CD4-positive, CD25-positive, alpha-beta regulatory T cell (primary cell): ENCODE data around the gene CATSPERZ. TPM values are rescaled to one million over a fixed set of nuclear protein-coding genes. Genes with fewer than 3 reads are reported as not detected.
A peak's percentile ranks its signal among the peaks of the same experiment; 100 is the strongest.

Experiments
- ATAC-seq, 2 donors: fragments of 150-1000 bp; cut with Tn5 transposase; one replicate each; pipeline ENCODE4 v1.10.0; 2021; ENCODE audit warnings: low read depth in 2 of 2, moderate number of reproducible peaks in 2 of 2, moderate library complexity in 1 of 2
- DNase-seq, 3 donors: peaks; one replicate each; pipeline versions ENCODE4 v3.0.0 to v3.0.0-alpha.2; 2012 to 2022; ENCODE audit warnings: mixed read lengths in 1 of 3
- H3K27ac ChIP-seq: one replicate; pipeline ENCODE4 v1.7.0; 2013; ENCODE audit warnings: mild to moderate bottlenecking, low read length; ENCODE audit not compliant: insufficient read depth, poor library complexity, severe bottlenecking
- H3K27me3 ChIP-seq: one replicate; pipeline ENCODE4 v1.7.0; 2013; ENCODE audit warnings: low read length; ENCODE audit not compliant: control insufficient read depth, insufficient read depth
- H3K36me3 ChIP-seq: one replicate; pipeline ENCODE4 v1.7.0; 2013; ENCODE audit warnings: mild to moderate bottlenecking, low read length, moderate library complexity; ENCODE audit not compliant: control insufficient read depth, insufficient read depth
- H3K4me1 ChIP-seq: 2 replicates; pipeline ENCODE4 v1.7.0; 2013; ENCODE audit warnings: mild to moderate bottlenecking, low read length; ENCODE audit not compliant: insufficient read depth, control insufficient read depth, poor library complexity, severe bottlenecking
- H3K4me3 ChIP-seq: one replicate; pipeline ENCODE4 v1.7.0; 2013; ENCODE audit warnings: low read depth, mild to moderate bottlenecking, low read length, moderate library complexity
- H3K9me3 ChIP-seq, 2 experiments: 1 replicate in 1 of 2; 2 replicates in 1 of 2; pipeline ENCODE4 v1.7.0; 2013; ENCODE audit warnings: low read length in 2 of 2, mild to moderate bottlenecking in 1 of 2, moderate library complexity in 1 of 2; ENCODE audit not compliant: control insufficient read depth in 2 of 2
- H3K27ac Mint-ChIP-seq, 3 donors: one replicate each; pipeline ENCODE4 v1.8.0; 2020 to 2022; ENCODE audit warnings: mild to moderate bottlenecking in 3 of 3, mixed read lengths in 3 of 3, moderate library complexity in 2 of 3
- H3K27me3 Mint-ChIP-seq: one replicate; pipeline ENCODE4 v1.8.0; 2022; ENCODE audit warnings: mild to moderate bottlenecking, mixed read lengths
- H3K36me3 Mint-ChIP-seq: one replicate; pipeline ENCODE4 v1.8.0; 2020; ENCODE audit warnings: mixed read lengths
- H3K4me1 Mint-ChIP-seq, 4 donors: one replicate each; pipeline ENCODE4 v1.8.0; 2020 to 2022; ENCODE audit warnings: mixed read lengths in 4 of 4, mild to moderate bottlenecking in 1 of 4
- H3K4me3 Mint-ChIP-seq, 4 donors: one replicate each; pipeline ENCODE4 v1.8.0; 2020 to 2022; ENCODE audit warnings: mild to moderate bottlenecking in 4 of 4, mixed read lengths in 4 of 4, moderate library complexity in 3 of 4
- H3K9me3 Mint-ChIP-seq, 7 donors: one replicate each; pipeline ENCODE4 v1.8.0; 2020 to 2022; ENCODE audit warnings: mixed read lengths in 7 of 7, mild to moderate bottlenecking in 3 of 7, moderate library complexity in 2 of 7
- polyA plus RNA-seq, 4 donors: library from polyadenylated mRNA; unstranded; fragments of 300-500 nt; fragmentation: Illumina TruSeq; gene quantifications; one replicate each; pipeline ENCODE4 v1.2.3, GENCODE V29; 2021
- total RNA-seq: library from RNA; stranded (reverse); gene quantifications from one replicate; pipeline ENCODE4 v1.2.3, GENCODE V29; 2022

The CATSPERZ gene
- total and polyA plus RNA-seq, 5 donors from 2014 or later: not detected

DNA sequence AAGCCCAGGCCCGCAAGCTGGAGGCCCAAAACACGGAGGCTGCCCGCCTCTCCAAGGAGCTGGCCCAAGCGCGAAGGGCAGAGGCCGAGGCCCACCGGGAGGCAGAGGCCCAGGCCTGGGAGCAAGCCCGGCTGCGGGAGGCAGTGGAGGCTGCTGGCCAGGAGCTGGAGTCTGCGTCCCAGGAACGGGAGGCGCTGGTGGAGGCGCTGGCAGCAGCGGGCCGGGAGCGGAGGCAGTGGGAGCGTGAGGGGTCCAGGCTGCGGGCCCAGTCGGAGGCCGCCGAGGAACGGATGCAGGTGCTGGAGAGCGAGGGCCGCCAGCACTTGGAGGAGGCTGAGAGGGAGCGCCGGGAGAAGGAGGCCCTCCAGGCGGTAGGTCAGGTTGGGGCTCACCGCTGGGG, 44.6 kb downstream of the CATSPERZ start:
- peaks cover 0 to 33% (median 10%) of the 10 kb centered on the region in 4 donors for H3K4me1 Mint-ChIP-seq
- no peaks in the 10 kb centered on the region for H3K27me3 ChIP-seq
- peaks cover 28% of the 10 kb centered on the region for H3K4me1 ChIP-seq
- no peaks in the 10 kb centered on the region for H3K27me3 Mint-ChIP-seq
- H3K36me3 Mint-ChIP-seq: peaks cover 10% of the 10 kb centered on the region
- H3K4me3 ChIP-seq: no peak overlapping the region
- H3K9me3 Mint-ChIP-seq: no peaks in the 10 kb centered on the region
- H3K9me3 ChIP-seq: no peaks in the 10 kb centered on the region
- ATAC-seq (no peak), DNase-seq (no peak)
- H3K4me3 Mint-ChIP-seq: no peak overlapping the region
- no peak overlapping the region for H3K27ac ChIP-seq
- H3K36me3 ChIP-seq: peaks cover 19% of the 10 kb centered on the region
- H3K27ac Mint-ChIP-seq: peak overlapping the region in 1 of 3 donors; percentile 86

GRCh38 chr11:64347193-64347867, 47.2 kb downstream of the CATSPERZ start:
- H3K4me1 ChIP-seq: peaks cover 5% of the 10 kb centered on the region
- H3K27ac ChIP-seq: no peak overlapping the region
- DNase-seq (no peak), ATAC-seq (no peak)
- Mint-ChIP-seq H3K9me3 (no peaks in the 10 kb centered on the region), H3K4me3 (no peak overlapping the region), H3K36me3 (peaks cover 13% of the 10 kb centered on the region), H3K4me1 (peaks cover 0 to 11% (median under 1%) of the 10 kb centered on the region in 4 donors), H3K27ac (no peak overlapping the region), H3K27me3 (no peaks in the 10 kb centered on the region)
- H3K36me3 ChIP-seq: peaks cover 20% of the 10 kb centered on the region
- H3K9me3 ChIP-seq: no peaks in the 10 kb centered on the region
- H3K27me3 ChIP-seq: no peaks in the 10 kb centered on the region
- no peak overlapping the region for H3K4me3 ChIP-seq

- no peaks in the 10 kb centered on the region for H3K27me3 ChIP-seq
- ATAC-seq: no peak
- H3K9me3 Mint-ChIP-seq: no peaks in the 10 kb centered on the region
- H3K27me3 Mint-ChIP-seq: no peaks in the 10 kb centered on the region
- DNase-seq: no peak
- H3K4me3 Mint-ChIP-seq: no peak overlapping the region
- H3K4me1 ChIP-seq: no peaks in the 10 kb centered on the region
- peaks cover 13% of the 10 kb centered on the region for H3K36me3 Mint-ChIP-seq
- peaks cover 16% of the 10 kb centered on the region for H3K36me3 ChIP-seq
- H3K9me3 ChIP-seq: no peaks in the 10 kb centered on the region
- no peak overlapping the region for H3K27ac ChIP-seq
- peaks cover 0 to 5% (median under 1%) of the 10 kb centered on the region in 4 donors for H3K4me1 Mint-ChIP-seq
- H3K27ac Mint-ChIP-seq: no peak overlapping the region
- H3K4me3 ChIP-seq: no peak overlapping the region
Measured at GRCh38 chr11:64348383-64349024, 48.3 kb downstream of the CATSPERZ start.

DNA sequence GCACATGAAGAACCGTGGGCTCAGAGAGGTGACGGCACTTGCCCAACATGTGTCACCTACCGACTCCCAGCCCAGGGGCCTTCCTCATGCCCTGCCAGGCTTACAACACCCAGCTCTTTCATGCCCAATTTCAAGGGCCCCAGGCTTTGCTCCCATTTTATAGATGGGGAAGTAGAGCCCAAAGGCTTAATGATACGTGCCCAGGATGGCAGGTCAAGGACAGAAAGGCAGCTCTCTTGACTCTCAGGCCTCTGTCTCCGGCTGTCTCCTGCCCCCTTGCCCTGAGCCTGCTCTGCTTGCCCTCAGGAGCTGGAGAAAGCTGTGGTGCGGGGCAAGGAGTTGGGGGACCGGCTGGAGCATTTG, 48.8 kb downstream of the CATSPERZ start:
- Mint-ChIP-seq H3K4me1 (peaks cover 0 to 5% (median under 1%) of the 10 kb centered on the region in 4 donors), H3K27ac (no peak overlapping the region), H3K9me3 (no peaks in the 10 kb centered on the region), H3K36me3 (peaks cover 13% of the 10 kb centered on the region), H3K4me3 (no peak overlapping the region), H3K27me3 (no peaks in the 10 kb centered on the region)
- DNase-seq: no peak
- H3K9me3 ChIP-seq: no peaks in the 10 kb centered on the region
- ATAC-seq: no peak
- H3K36me3 ChIP-seq: peaks cover 16% of the 10 kb centered on the region
- H3K27me3 ChIP-seq: no peaks in the 10 kb centered on the region
- H3K4me3 ChIP-seq: no peak overlapping the region
- H3K4me1 ChIP-seq: no peaks in the 10 kb centered on the region
- H3K27ac ChIP-seq: no peak overlapping the region

DNA sequence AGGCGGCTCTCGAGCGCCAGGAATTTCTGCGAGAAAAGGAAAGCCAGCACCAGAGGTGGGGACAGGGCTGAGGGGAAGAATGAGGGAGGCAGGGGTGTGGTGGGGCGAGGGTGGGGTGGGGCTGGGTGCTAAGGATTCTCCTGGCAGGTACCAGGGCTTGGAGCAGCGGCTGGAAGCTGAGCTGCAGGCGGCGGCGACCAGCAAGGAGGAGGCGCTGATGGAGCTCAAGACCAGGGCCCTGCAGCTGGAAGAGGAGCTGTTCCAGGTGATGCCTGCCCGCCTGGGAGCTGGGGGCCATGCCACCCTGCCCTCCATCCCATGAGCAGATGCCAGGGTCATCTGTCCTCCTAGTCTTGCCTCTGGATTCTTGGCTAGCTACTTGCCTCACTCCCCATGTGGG, 49.2 kb downstream of the CATSPERZ start:
- Mint-ChIP-seq H3K27me3 (no peaks in the 10 kb centered on the region), H3K36me3 (peaks cover 13% of the 10 kb centered on the region), H3K4me3 (no peak overlapping the region), H3K4me1 (peaks cover 0 to 5% (median under 1%) of the 10 kb centered on the region in 4 donors), H3K9me3 (no peaks in the 10 kb centered on the region), H3K27ac (no peak overlapping the region)
- H3K36me3 ChIP-seq: peaks cover 14% of the 10 kb centered on the region
- no peak overlapping the region for H3K27ac ChIP-seq
- no peaks in the 10 kb centered on the region for H3K9me3 ChIP-seq
- H3K27me3 ChIP-seq: no peaks in the 10 kb centered on the region
- DNase-seq: no peak
- no peaks in the 10 kb centered on the region for H3K4me1 ChIP-seq
- no peak overlapping the region for H3K4me3 ChIP-seq
- ATAC-seq: no peak

DNA sequence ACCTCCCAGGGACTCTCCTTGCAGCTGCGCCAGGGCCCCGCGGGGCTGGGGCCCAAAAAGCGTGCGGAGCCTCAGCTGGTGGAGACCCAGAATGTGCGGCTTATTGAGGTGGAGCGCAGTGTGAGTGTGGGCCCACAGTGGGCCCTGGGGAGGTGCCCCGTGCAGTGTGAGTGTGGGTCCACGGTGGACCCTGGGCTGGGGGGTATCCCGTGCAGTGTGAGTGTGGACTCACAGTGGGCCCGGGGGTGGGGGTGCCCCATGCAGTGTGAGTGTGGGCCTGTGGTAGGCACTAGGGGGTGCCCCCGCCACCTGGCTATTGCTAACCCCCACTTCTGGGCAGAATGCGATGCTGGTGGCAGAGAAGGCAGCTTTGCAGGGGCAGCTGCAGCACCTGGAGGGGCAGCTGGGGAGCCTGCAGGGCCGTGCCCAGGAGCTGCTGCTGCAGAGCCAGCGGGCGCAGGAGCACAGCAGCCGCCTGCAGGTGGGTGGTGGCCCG, 51.0 kb downstream of the CATSPERZ start:
- no peak for ATAC-seq
- H3K9me3 ChIP-seq: no peaks in the 10 kb centered on the region
- H3K27me3 ChIP-seq: no peaks in the 10 kb centered on the region
- no peaks in the 10 kb centered on the region for H3K27me3 Mint-ChIP-seq
- peaks cover 0 to 5% (median 0%) of the 10 kb centered on the region in 4 donors for H3K4me1 Mint-ChIP-seq
- H3K9me3 Mint-ChIP-seq: no peaks in the 10 kb centered on the region
- no peak overlapping the region for H3K27ac ChIP-seq
- no peak overlapping the region for H3K4me3 Mint-ChIP-seq
- no peak overlapping the region for H3K4me3 ChIP-seq
- H3K27ac Mint-ChIP-seq: peak overlapping the region in 1 of 3 donors; percentile 38
- peaks cover 11% of the 10 kb centered on the region for H3K36me3 ChIP-seq
- H3K36me3 Mint-ChIP-seq: peaks cover 4% of the 10 kb centered on the region
- no peaks in the 10 kb centered on the region for H3K4me1 ChIP-seq
- DNase-seq: no peak

DNA sequence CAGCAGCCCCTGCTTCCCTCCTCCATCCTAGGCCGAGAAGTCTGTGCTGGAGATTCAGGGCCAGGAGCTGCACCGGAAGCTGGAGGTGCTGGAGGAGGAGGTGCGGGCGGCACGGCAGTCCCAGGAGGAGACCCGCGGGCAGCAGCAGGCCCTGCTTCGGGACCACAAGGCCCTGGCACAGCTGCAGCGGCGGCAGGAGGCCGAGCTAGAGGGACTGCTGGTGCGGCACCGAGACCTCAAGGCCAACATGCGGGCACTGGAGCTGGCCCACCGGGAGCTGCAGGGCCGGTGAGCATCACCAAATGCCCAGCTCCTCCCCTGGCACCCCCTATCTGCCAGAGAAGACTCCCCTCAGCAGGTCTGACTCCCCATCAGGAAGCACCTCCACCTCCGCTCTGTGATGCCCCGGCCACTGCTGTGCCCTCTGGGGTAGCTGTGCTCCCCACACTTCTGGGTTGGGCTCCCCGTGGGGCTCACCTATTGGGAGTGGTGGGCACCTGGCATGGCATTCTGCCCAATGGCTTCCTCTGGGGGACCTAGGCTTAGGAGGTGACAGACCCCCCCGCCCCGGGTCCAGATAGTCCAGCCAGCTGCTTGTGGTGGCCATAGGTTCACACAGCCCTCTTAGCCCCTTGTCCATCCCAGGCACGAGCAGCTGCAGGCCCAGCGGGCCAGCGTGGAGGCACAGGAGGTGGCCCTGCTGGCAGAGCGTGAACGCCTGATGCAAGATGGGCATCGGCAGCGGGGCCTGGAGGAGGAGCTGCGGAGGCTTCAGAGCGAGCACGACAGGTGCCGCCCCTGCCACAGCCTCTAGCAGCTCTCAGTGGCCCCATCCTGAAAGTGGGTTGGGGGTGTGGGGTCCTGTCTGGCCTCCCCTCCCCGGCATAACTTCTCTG, 52.2 kb downstream of the CATSPERZ start:
- H3K27ac ChIP-seq: no peak overlapping the region
- ATAC-seq: no peak

More for the DNA sequence above, 52.2 kb downstream of the CATSPERZ start:
- Mint-ChIP-seq H3K4me3 (no peak overlapping the region), H3K27me3 (no peaks in the 10 kb centered on the region), H3K9me3 (no peaks in the 10 kb centered on the region), H3K27ac (no peak overlapping the region), H3K4me1 (peaks cover 0 to 10% (median 3%) of the 10 kb centered on the region in 4 donors), H3K36me3 (peaks cover 4% of the 10 kb centered on the region)
- Histone ChIP-seq H3K9me3 (no peaks in the 10 kb centered on the region), H3K27me3 (no peaks in the 10 kb centered on the region), H3K36me3 (peaks cover 10% of the 10 kb centered on the region), H3K4me3 (no peak overlapping the region), H3K4me1 (peaks cover 2% of the 10 kb centered on the region)
- DNase-seq: no peak
